ENCODE data around the gene TMEM62. TPM values are rescaled to one million over a fixed set of nuclear protein-coding genes. Genes with fewer than 3 reads are reported as not detected.

The TMEM62 gene
- total and polyA plus RNA-seq, 2 of the 8 experiments (the other 6 are each of a cell fraction or from before 2014, with no cell fraction given): 2.0 to 4.0 TPM

GRCh38 chr15:43212299-43212698, 78.9 kb downstream of the TMEM62 start:
- Histone ChIP-seq H2AFZ (ENCODE audit: low read length) (no peak overlapping the region), H3K4me2 (ENCODE audit: insufficient read depth in 1 of 2, low read depth in 2 of 2, low read length in 2 of 2) (no peak overlapping the region), H3K4ac (replicated peaks; ENCODE audit: insufficient read length, low read depth, low read length) (no peak overlapping the region), H3K23ac (ENCODE audit: insufficient read length) (no peak overlapping the region), H3K14ac (ENCODE audit: insufficient read length) (no peak overlapping the region), H3K27ac (ENCODE audit: low read depth, low read length) (no peak overlapping the region), H4K5ac (ENCODE audit: insufficient read length, low read depth, low read length) (no peak overlapping the region), H4K91ac (replicated peaks; ENCODE audit: insufficient read length, low read length) (no peak overlapping the region), H3K36me3 (ENCODE audit: control insufficient read depth in 2 of 4, insufficient read depth in 4 of 4, low read length in 3 of 4) (no peaks in the 10 kb centered on the region), H2BK12ac (ENCODE audit: low read depth, low read length) (no peak overlapping the region), H3K4me1 (replicated peaks in 1 of 4; ENCODE audit: control insufficient read depth in 3 of 4, insufficient read depth in 4 of 4, low read length in 3 of 4) (peaks cover 0 to 3% (median 0%) of the 10 kb centered on the region in 4 experiments; a peak in 2 of 7 replicates), H2BK20ac (ENCODE audit: low read length) (no peak overlapping the region), H3K79me2 (ENCODE audit: control insufficient read depth in 1 of 2, insufficient read depth in 2 of 2, low read length in 2 of 2) (no peaks in the 10 kb centered on the region), H2BK15ac (ENCODE audit: low read length) (no peak overlapping the region), H3K9ac (replicated peaks in 1 of 4; ENCODE audit: extremely low read depth in 1 of 4, low read depth in 3 of 4, low read length in 3 of 4) (no peak overlapping the region), H2BK120ac (replicated peaks; ENCODE audit: low read depth, low read length) (no peak overlapping the region), H4K20me1 (replicated peaks in 1 of 2; ENCODE audit: control insufficient read depth in 1 of 2, insufficient read depth in 2 of 2, low read length in 2 of 2) (no peaks in the 10 kb centered on the region), H3K56ac (replicated peaks; ENCODE audit: insufficient read length, low read depth, low read length) (no peak overlapping the region), H3K4me3 (ENCODE audit: extremely low read depth in 1 of 4, insufficient read depth in 2 of 4, low read depth in 3 of 4, low read length in 4 of 4) (no peak overlapping the region), H2BK5ac (ENCODE audit: low read depth, low read length) (no peak overlapping the region), H3K9me3 (ENCODE audit: insufficient read depth in 2 of 2, low read depth in 1 of 2, low read length in 1 of 2) (no peaks in the 10 kb centered on the region), H3K18ac (ENCODE audit: extremely low read depth, low read length) (no peak overlapping the region), H3K23me2 (ENCODE audit: low read depth, low read length) (no peaks in the 10 kb centered on the region), H3K79me1 (ENCODE audit: low read depth, low read length) (no peaks in the 10 kb centered on the region; the same call in 1 of the 2 replicates), H2AK5ac (ENCODE audit: low read depth, low read length) (no peak overlapping the region), H4K8ac (ENCODE audit: extremely low read depth, insufficient read depth, low read length) (no peak overlapping the region), H3K27me3 (replicated peaks in 1 of 4; ENCODE audit: control insufficient read depth in 3 of 4, extremely low read depth in 1 of 4, insufficient read depth in 3 of 4, low read length in 3 of 4) (no peaks in the 10 kb centered on the region)
- 87% methylated on average over 7 of the region's 8 CpGs; no CpG with 5 or more reads in 1 of the 2 experiments for WGBS, 2 experiments (ENCODE audit: extremely low coverage in 1 of 2, insufficient coverage in 1 of 2, insufficient read length in 1 of 2, insufficient replicate concordance in 2 of 2, low coverage in 1 of 2, low lambda C conversion rate in 2 of 2, missing lambda C conversion rate in 1 of 2)
- ChIA-PET POLR2A (ENCODE audit: partially characterized antibody) (no interaction called here), CTCF (ENCODE audit: partially characterized antibody) (interaction anchor here (0.6 to 9.6 kb wide), 8 partner anchors 8 to 423 kb away, joined by 3 to 109 read pairs (median 8); no protein-coding TSS in a partner anchor)
- no peak for FAIRE-seq
- no peak for DNase-seq (ENCODE audit: low read depth in 1 of 2, low spot score in 2 of 2)
- TF ChIP-seq ATF2 (IDR thresholded peaks at IDR 0.05; ENCODE audit: low read length): no peak
